Gastrocnemius medialis (tissue), 4 donors: ENCODE data around the gene UGT1A8.

ENCODE experiments used
- CTCF ChIP-seq, 5 experiments: fragments of 450-650 bp in 3 of 5; fragments of 200-600 bp in 2 of 5; sonication (generic) in 2 of 5; IDR thresholded peaks in 4 of 5; conservative IDR thresholded peaks in 1 of 5; 1 replicate in 4 of 5; 2 replicates in 1 of 5; pipeline ENCODE4 v1.5.1; 2016 to 2019; ENCODE audit warnings: antibody characterized with exemption in 5 of 5, mild to moderate bottlenecking in 3 of 5, moderate library complexity in 3 of 5
- POLR2A ChIP-seq, 2 donors: fragments of 450-650 bp; IDR thresholded peaks; one replicate each; pipeline ENCODE4 v1.6.1; 2017; ENCODE audit warnings: antibody characterized with exemption in 2 of 2, mild to moderate bottlenecking in 2 of 2, moderate library complexity in 2 of 2

GRCh38 chr2:233654501-233654900, 37.1 kb downstream of the UGT1A8 start:
- TF ChIP-seq POLR2A (IDR thresholded peaks at IDR 0.05): no peak
- no peak for TF ChIP-seq CTCF (IDR thresholded peaks at IDR 0.05 in 4 of 5, conservative IDR thresholded peaks at IDR 0.05 in 1 of 5)
